GM11168 (cell line): ENCODE results near the gene FBXO44.
"Not testable (repeated sequence)": the region's sequence is repeated elsewhere in the genome, so short reads cannot be mapped to it uniquely, and the experiment has no call there.

Experiments
- in situ Hi-C: fragments of 300-500 bp; cut with MboI; formaldehyde crosslinking; loops from one replicate; pipeline ENCODE4 v1.12.0; 2022; ENCODE audit warnings: low sequenced_read_pairs; ENCODE audit not compliant: unreplicated experiment

The FBXO44 gene

GRCh38 chr1:11654137-11654938, at the start of gene FBXO44, which contains the start of gene FBXO2:
FBXO44 (plus strand) TSS chr1:11654877; CDS start chr1:11655836, 959 bp downstream.
FBXO2 (minus strand) TSS chr1:11654429; CDS start chr1:11654340, 89 bp downstream.
- in situ Hi-C loops, result no loop called here

GRCh38 chr1:11606775-11607174, 47.9 kb upstream of the FBXO44 start:
- in situ Hi-C loops, result no loop called here

GRCh38 chr1:11608596-11609130, 46.0 kb upstream of the FBXO44 start:
- in situ Hi-C loops, result not testable (repeated sequence)

- in situ Hi-C loops, result not testable (repeated sequence)
Measured at GRCh38 chr1:11609378-11609777, 45.3 kb upstream of the FBXO44 start.

DNA sequence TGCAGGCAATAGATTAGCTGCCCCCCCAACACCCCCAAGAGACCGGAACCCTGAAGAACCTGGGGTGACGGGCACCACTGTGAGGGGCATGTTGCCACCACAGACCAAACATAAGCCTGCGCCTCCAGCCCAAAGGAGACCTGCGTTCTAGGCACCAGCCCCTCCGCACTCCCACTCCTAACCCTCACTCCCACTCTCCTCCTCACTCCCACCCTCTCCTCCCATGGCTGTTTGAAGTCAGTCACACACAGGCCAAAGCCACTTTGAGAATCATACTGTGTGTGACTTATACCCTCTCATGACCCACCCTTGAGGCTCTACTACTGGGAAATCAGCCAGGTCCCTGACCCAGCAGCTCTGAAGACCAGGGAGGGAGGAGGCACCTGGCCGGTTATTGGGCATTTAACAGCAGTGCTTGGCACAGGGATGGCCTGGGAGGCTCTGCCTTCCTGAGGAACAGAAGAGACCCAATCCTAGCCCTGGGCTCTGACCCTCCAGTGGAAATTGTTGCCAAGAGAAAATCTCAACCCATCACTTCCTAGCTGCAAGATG, 44.0 kb upstream of the FBXO44 start:
- in situ Hi-C loops, result no loop called here

DNA sequence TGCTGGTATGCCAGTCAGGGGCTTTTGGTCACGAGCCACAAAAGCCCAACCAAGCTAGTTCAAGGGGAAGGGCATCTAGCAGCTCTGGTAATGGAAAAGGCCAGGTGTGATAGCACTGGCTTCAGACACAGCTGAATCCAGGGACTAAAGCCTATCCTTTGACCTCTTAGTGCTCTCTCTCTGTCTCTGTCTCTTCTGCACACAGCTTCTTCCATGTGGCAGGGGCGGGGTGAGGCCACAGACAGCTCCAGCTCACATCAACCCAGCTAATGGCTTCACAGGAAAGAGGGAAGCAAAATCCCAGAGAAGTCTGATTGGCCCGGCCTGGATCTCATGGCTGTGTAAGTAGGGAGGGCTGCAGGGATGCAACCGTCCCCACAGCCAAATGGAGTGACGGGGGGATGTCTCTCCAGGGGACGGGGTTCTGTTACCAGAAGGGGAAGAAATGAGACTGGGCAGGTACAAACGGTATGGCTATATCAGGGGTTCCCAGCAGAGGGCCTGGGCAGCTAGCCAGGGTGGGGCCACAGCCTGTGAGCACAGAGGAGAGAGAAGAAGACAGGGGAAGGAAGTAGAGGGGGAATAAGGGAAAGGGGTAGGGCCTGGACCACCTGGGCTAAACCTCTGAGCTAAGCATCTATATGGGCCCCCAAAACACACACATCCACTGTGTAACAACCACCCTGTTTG, 42.9 kb upstream of the FBXO44 start:
- in situ Hi-C loops, result no loop called here

DNA sequence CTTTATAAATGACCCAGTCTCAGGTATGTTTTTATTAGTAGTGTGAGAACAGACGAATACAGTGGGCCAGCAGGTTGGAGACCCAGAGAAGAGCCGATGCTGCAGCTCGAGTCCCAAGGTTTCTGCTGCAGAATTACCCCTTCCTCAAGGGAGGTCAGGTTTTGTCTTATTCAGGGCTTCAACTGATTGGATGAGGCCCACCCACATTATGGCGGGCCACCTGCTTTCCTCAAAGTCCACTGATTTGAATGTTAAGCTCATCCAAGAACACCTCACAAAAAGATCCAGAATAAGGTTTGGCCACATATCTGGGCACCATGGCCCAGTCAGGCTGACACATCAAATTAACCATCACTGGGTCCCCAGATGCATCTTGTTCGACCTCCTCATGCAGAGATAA, 41.3 kb upstream of the FBXO44 start:
- in situ Hi-C loops, result no loop called here

- in situ Hi-C loops, result no loop called here
Measured at GRCh38 chr1:11615090-11615489, 39.6 kb upstream of the FBXO44 start.

GRCh38 chr1:11616766-11617165, 37.9 kb upstream of the FBXO44 start:
- in situ Hi-C loops, result no loop called here

DNA sequence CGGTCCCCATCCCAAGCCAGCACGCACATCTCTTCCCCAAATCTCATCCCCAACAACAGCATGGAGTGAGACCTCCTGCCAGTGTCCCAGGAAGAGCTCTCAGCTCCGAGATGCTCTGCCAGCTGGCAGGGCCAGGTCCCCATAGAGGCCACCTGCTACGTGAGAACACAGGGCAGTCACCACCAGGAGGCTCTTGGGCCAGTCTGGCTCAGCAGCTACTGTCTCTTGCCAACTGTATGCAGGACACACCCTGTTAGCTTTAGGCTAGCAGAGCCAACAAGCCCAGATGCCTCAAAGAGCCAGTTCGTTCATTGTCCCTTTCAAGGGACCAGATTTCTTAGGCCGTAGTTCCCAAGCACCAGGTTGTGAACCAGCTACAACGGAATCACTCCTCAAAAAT, 37.4 kb upstream of the FBXO44 start:
- in situ Hi-C loops, result no loop called here

DNA sequence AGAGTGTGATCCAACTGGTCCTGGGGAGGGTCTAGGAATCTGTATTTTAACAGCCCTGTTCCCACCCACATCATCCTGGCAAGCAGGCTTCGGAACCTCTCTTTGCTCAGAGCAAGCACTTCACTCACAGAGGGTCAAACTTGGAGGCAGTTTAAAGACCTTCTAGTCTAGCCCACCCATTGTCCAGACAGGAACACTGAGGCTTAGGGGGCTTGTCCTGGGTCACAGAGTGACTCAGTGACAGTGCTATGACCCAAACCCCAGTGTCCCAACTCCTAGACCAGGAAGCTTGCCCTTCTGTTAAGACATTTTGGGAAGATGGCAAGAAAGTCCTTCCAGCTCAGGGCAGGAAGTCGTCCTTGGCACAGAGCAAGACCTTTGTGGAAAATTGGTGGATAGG, 36.9 kb upstream of the FBXO44 start:
- in situ Hi-C loops, result no loop called here

- in situ Hi-C loops, result no loop called here
Measured at GRCh38 chr1:11620405-11620804, 34.3 kb upstream of the FBXO44 start.

- in situ Hi-C loops, result no loop called here
Measured at GRCh38 chr1:11620924-11621323, 33.8 kb upstream of the FBXO44 start.

DNA sequence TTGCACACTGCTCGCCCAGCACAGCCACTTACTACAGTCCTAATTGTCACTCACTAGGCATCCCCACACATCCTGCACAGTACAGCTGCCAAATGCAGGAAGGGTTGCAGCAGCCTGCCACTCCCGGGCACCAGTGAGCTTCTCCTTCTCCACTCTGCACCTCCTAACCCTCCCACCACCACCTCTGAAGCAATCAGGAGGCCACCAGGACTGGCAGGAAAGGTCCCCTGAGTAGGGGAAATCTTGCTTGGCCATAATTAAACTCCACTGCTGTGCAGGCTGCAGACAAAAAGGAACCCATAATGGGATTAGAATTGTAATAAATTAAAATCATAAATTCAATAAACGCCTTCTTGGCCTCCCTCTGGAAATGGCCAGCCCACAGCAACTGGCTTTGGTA, 32.3 kb upstream of the FBXO44 start:
- in situ Hi-C loops, result no loop called here

DNA sequence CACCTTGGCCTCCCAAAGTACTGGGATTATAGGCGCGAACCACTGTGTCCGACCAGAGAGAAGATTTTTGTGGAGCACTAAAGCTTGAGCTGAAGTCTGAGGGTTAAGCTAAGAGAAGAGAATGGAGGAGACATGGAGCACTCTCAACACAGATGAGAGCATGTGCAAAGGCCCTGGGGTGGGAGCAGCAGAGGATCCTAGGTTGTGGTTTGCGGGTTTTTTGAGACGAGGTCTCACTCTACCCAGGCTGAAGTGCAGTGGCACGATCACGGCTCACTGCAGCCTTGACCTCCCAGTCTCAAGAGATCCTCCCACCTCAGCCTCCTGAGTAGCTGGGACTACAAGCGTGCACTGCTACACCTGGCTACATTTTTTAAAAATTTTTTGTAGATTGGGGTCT, 31.0 kb upstream of the FBXO44 start:
- in situ Hi-C loops, result no loop called here

- in situ Hi-C loops, result loop anchor here (25.0 kb wide), 1 partner anchor 564 kb away; the partner anchor contains the start of gene SRM
Measured at GRCh38 chr1:11626551-11626950, 28.1 kb upstream of the FBXO44 start.

GRCh38 chr1:11628767-11629166, 25.9 kb upstream of the FBXO44 start:
- in situ Hi-C loops, result loop anchor here (25.0 kb wide), 1 partner anchor 566 kb away; the partner anchor contains the start of gene SRM

GRCh38 chr1:11629184-11630016, 25.3 kb upstream of the FBXO44 start:
- in situ Hi-C loops, result loop anchor here (25.0 kb wide), 1 partner anchor 567 kb away; the partner anchor contains the start of gene SRM

- in situ Hi-C loops, result loop anchor here (25.0 kb wide), 1 partner anchor 572 kb away; the partner anchor contains the start of gene SRM
Measured at GRCh38 chr1:11634365-11635192, 20.1 kb upstream of the FBXO44 start.
